GM21737 (cell line): ENCODE data around the gene DDX25.
A peak's percentile ranks its signal among the peaks of the same experiment; 100 is the strongest.
"Not testable (repeated sequence)": the region's sequence is repeated elsewhere in the genome, so short reads cannot be mapped to it uniquely, and the experiment has no call there.

Source experiments
- ATAC-seq: cut with Tn5 transposase; IDR thresholded peaks from one replicate; pipeline ENCODE4 v1.9.1; 2021; ENCODE audit warnings: mild to moderate bottlenecking, moderate library complexity; ENCODE audit not compliant: unreplicated experiment

Gene DDX25

GRCh38 chr11:125903711-125904659, at the start of gene DDX25:
Gene DDX25, plus strand, starts transcription at chr11:125904508. Its CDS starts 10 bp downstream, at chr11:125904518.
- ATAC-seq, result no peak

GRCh38 chr11:125857670-125858069, 46.6 kb upstream of the DDX25 start:
- not testable (repeated sequence) for ATAC-seq

- ATAC-seq, result not testable (repeated sequence)
Observed at GRCh38 chr11:125862786-125863185, 41.5 kb upstream of the DDX25 start.

- not testable (repeated sequence) for ATAC-seq
Observed at GRCh38 chr11:125865354-125865753, 39.0 kb upstream of the DDX25 start.

- ATAC-seq, result no peak
Observed at GRCh38 chr11:125869521-125869920, 34.8 kb upstream of the DDX25 start.

GRCh38 chr11:125871391-125872137, 32.7 kb upstream of the DDX25 start:
- no peak for ATAC-seq

- ATAC-seq, result no peak
Observed at GRCh38 chr11:125872138-125872491, 32.2 kb upstream of the DDX25 start.

GRCh38 chr11:125873881-125874555, 30.3 kb upstream of the DDX25 start:
- ATAC-seq, result peak; percentile 19

GRCh38 chr11:125874556-125875124, 29.7 kb upstream of the DDX25 start:
- peak; percentile 79 for ATAC-seq

- ATAC-seq, result no peak
Observed at GRCh38 chr11:125881291-125881690, 23.0 kb upstream of the DDX25 start.

- ATAC-seq, result no peak
Observed at GRCh38 chr11:125883375-125883774, 20.9 kb upstream of the DDX25 start.

- ATAC-seq, result peak; percentile 23
Observed at GRCh38 chr11:125886997-125887372, 17.3 kb upstream of the DDX25 start.

GRCh38 chr11:125887373-125888324, 16.7 kb upstream of the DDX25 start, which contains the start of gene HYLS1:
Gene HYLS1, plus strand, starts transcription at chr11:125887668. Its CDS starts 11,701 bp downstream, at chr11:125899369.
- peak; percentile 88 for ATAC-seq

GRCh38 chr11:125890447-125891100, 13.7 kb upstream of the DDX25 start:
- ATAC-seq, result no peak

- no peak for ATAC-seq
Observed at GRCh38 chr11:125892071-125892470, 12.2 kb upstream of the DDX25 start.

GRCh38 chr11:125892994-125893393, 11.3 kb upstream of the DDX25 start:
- ATAC-seq, result no peak

GRCh38 chr11:125901872-125902271, 2.4 kb upstream of the DDX25 start:
- no peak for ATAC-seq

GRCh38 chr11:125902277-125902926, 1.9 kb upstream of the DDX25 start:
- ATAC-seq, result no peak
